Kidney (tissue), 14 donors: ENCODE measurements around the gene PSIP1. TPM values are rescaled to one million over a fixed set of nuclear protein-coding genes. Genes with fewer than 3 reads are reported as not detected.
"Not testable (repeated sequence)": the region's sequence is repeated elsewhere in the genome, so short reads cannot be mapped to it uniquely, and the experiment has no call there.

Experiments used
- DNase-seq, 5 donors: peaks; one replicate each; pipeline ENCODE4 v3.0.0-alpha.2; 2013 to 2020
- FAIRE-seq: peaks from 2 replicates; lab custom pipeline; 2012; peaks lifted over from hg19 to GRCh38; lab: Jason Lieb, UNC
- H3K27ac ChIP-seq, 2 donors: one replicate each; pipeline ENCODE4 v1.7.0; 2013; ENCODE audit warnings: low read depth in 2 of 2, low read length in 2 of 2, inconsistent platforms in 1 of 2
- H3K27me3 ChIP-seq: one replicate; pipeline ENCODE4 v1.7.1; 2013; ENCODE audit warnings: low read length, inconsistent platforms; ENCODE audit not compliant: control insufficient read depth, insufficient read depth
- H3K36me3 ChIP-seq, 3 donors: one replicate each; pipeline versions ENCODE4 v1.7.0 to v1.7.1; 2013; ENCODE audit warnings: low read length in 3 of 3, control low read depth in 1 of 3, inconsistent platforms in 1 of 3; ENCODE audit not compliant: insufficient read depth in 3 of 3, control insufficient read depth in 2 of 3
- H3K4me1 ChIP-seq, 3 donors: one replicate each; pipeline versions ENCODE4 v1.7.0 to v1.7.1; 2013; ENCODE audit warnings: low read length in 3 of 3, inconsistent platforms in 1 of 3, low read depth in 1 of 3; ENCODE audit not compliant: control insufficient read depth in 2 of 3, insufficient read depth in 2 of 3
- H3K4me3 ChIP-seq, 3 donors: one replicate each; pipeline versions ENCODE4 v1.7.0 to v1.8.1; 2013; ENCODE audit warnings: low read length in 3 of 3, control low read depth in 1 of 3, inconsistent platforms in 1 of 3
- H3K9ac ChIP-seq, 3 donors: one replicate each; pipeline versions ENCODE4 v1.7.0 to v1.7.1; 2013; ENCODE audit warnings: low read length in 3 of 3, control low read depth in 1 of 3, inconsistent platforms in 1 of 3
- H3K9me3 ChIP-seq, 3 donors: one replicate each; pipeline versions ENCODE4 v1.7.0 to v1.7.1; 2013; ENCODE audit warnings: low read length in 3 of 3, control low read depth in 1 of 3, inconsistent platforms in 1 of 3; ENCODE audit not compliant: control insufficient read depth in 2 of 3, insufficient read depth in 1 of 3
- CTCF ChIP-seq: IDR thresholded peaks from 3 replicates; pipeline ENCODE4 v1.5.1; 2012; ENCODE audit warnings: mild to moderate bottlenecking, moderate library complexity, borderline replicate concordance; ENCODE audit not compliant: insufficient read depth; ENCODE audit errors: extremely low read depth
- intact Hi-C: fragments of 100-400 bp; cut with DNase I; formaldehyde crosslinking; loops from one replicate; pipeline ENCODE4 v1.11.1; 2022
- polyA plus RNA-seq: library from polyadenylated mRNA; stranded (reverse); fragments of 350-450 nt; fragmentation: Illumina TruSeq; extraction: RNeasy Lipid Tissue Mini Kit (QIAGEN cat#74804); gene quantifications from one replicate; pipeline ENCODE4 v1.2.3, GENCODE V29; 2014; ENCODE audit warnings: low read depth, low replicate concordance; ENCODE audit not compliant: insufficient read depth
- total RNA-seq: library from RNA; stranded (reverse); fragmentation: NEBNext Ultra II Directional; extraction: Animal tissue kit (Norgen Biotek cat#: 25700); gene quantifications from one replicate; pipeline ENCODE4 v1.2.1, GENCODE V29; 2021
- donor health status: control.
- donor health status: control.
- donor health status: control.
- donor health status: control.
- donor health status: control.
- donor health status: DM: yes; HTN: yes; CAD: no.
- donor health status: Normal renal cell carcinoma (clear cell type).

PSIP1 gene
- total and polyA plus RNA-seq, 2 donors from 2014 or later = 31.1 to 43.9 TPM

- peaks cover 0 to 8% (median 4%) of the 10 kb centered on the region in 3 donors for H3K4me1 ChIP-seq
- intact Hi-C loops = no loop called here
- FAIRE-seq (no peak), DNase-seq (no peak)
- no peak overlapping the region for H3K4me3 ChIP-seq
- H3K27ac ChIP-seq = no peak overlapping the region
- no peak for TF ChIP-seq CTCF
- peaks cover 0 to 8% (median 7%) of the 10 kb centered on the region in 3 donors for H3K36me3 ChIP-seq
- H3K9me3 ChIP-seq = no peaks in the 10 kb centered on the region
- no peaks in the 10 kb centered on the region for H3K27me3 ChIP-seq
- H3K9ac ChIP-seq = no peak overlapping the region
These were observed 77.1 kb downstream of the PSIP1 start for GRCh38 chr9:15433661-15434060.

- H3K4me3 ChIP-seq = no peak overlapping the region
- no peak overlapping the region for H3K9ac ChIP-seq
- H3K4me1 ChIP-seq = peaks cover 0 to 8% (median 4%) of the 10 kb centered on the region in 3 donors
- no peak for TF ChIP-seq CTCF
- DNase-seq (no peak), FAIRE-seq (peak; percentile 57)
- H3K9me3 ChIP-seq = no peaks in the 10 kb centered on the region
- H3K27ac ChIP-seq = no peak overlapping the region
- intact Hi-C loops = no loop called here
- H3K27me3 ChIP-seq = no peaks in the 10 kb centered on the region
- peaks cover 0 to 8% (median 7%) of the 10 kb centered on the region in 3 donors for H3K36me3 ChIP-seq
These were observed 77.6 kb downstream of the PSIP1 start for GRCh38 chr9:15433191-15433590.

DNA sequence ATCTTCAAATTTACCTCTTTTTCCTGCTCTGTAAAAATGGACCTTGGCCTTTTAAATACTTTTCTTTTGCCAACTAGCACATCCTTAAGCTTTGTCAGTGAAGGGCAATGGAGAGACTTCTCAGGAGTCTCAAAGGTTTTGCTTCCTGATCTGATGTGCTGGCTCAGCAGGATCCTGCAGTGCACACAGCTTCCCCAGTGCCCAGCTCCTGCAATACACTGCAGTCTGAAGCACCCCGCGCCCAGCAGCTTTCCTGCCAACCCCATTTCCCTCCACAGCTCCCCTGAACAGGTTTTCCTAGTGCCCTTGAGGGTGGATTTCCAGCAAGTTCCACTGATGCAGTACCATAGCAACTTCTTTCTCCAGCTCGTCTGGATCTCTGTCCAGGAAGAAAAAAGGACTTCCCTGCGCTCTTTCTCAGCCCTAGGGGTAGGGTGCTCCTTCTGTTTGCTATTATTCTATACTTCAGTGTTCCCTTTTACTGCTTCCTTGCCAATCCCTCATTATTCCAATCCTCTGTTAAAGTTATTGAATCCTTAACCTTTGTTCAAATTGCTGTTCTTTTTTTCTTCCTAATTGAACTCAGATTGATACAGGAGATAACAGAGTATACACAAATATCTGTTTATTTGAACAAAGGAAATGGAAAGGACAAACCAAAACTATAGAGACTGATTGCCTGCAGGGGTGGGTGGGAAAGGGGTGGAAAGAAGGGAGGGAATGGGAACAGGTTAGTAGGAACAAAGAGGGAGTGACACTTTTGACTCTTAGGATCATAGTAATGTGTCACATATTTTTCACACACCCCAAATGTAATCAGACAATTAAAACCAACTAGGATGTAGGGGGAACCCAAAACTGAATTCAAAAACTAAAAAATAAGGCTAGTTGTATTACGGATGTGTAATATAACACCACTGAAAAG, 79.6 kb downstream of the PSIP1 start:
- TF ChIP-seq CTCF = no peak
- Histone ChIP-seq H3K36me3 (peaks cover 0 to 8% (median 8%) of the 10 kb centered on the region in 3 donors), H3K4me1 (peaks cover under 1 to 8% (median 4%) of the 10 kb centered on the region in 3 donors), H3K9ac (no peak overlapping the region), H3K27ac (no peak overlapping the region), H3K4me3 (no peak overlapping the region), H3K9me3 (no peaks in the 10 kb centered on the region), H3K27me3 (no peaks in the 10 kb centered on the region)
- intact Hi-C loops = no loop called here
- DNase-seq = peak in 2 of 5 donors; percentile 14 to 19
- no peak for FAIRE-seq

GRCh38 chr9:15427702-15428101, 83.1 kb downstream of the PSIP1 start:
- FAIRE-seq, intact Hi-C loops, H3K36me3 ChIP-seq, H3K27ac ChIP-seq, H3K27me3 ChIP-seq, H3K9me3 ChIP-seq, DNase-seq, H3K4me3 ChIP-seq, H3K9ac ChIP-seq: not testable (repeated sequence)
- H3K4me1 ChIP-seq = peaks cover 2 to 14% (median 4%) of the 10 kb centered on the region in 3 donors
